Stomach (tissue), 9 donors: Measurements from ENCODE around the gene TBXAS1. TPM values are rescaled to one million over a fixed set of nuclear protein-coding genes. Genes with fewer than 3 reads are reported as not detected.
A peak's percentile ranks its signal among the peaks of the same experiment; 100 is the strongest.

ENCODE experiments used
- DNase-seq, 2 donors: peaks; one replicate each; pipeline versions ENCODE4 v3.0.0 to v3.0.0-alpha.2; 2013 to 2019
- H3K27ac ChIP-seq, 5 donors: fragments of 200-600 bp in 4 of 5; sonication (generic) in 4 of 5; one replicate each; pipeline ENCODE4 v1.5.1; 2013 to 2019; ENCODE audit warnings: mild to moderate bottlenecking in 1 of 5, moderate library complexity in 1 of 5
- H3K27me3 ChIP-seq, 3 donors: fragments of 200-600 bp; sonication (generic); one replicate each; pipeline ENCODE4 v1.5.1; 2017 to 2019; ENCODE audit warnings: mixed run types in 1 of 3
- H3K36me3 ChIP-seq, 4 donors: fragments of 200-600 bp; sonication (generic); 1 replicate in 3 of 4; 2 replicates in 1 of 4; pipeline ENCODE4 v1.5.1; 2016 to 2019
- H3K4me1 ChIP-seq, 4 donors: fragments of 200-600 bp; sonication (generic); one replicate each; pipeline ENCODE4 v1.5.1; 2016 to 2019
- H3K4me3 ChIP-seq, 4 donors: fragments of 200-600 bp; sonication (generic) in 3 of 4; one replicate each; pipeline ENCODE4 v1.5.1; 2016 to 2019; ENCODE audit warnings: mild to moderate bottlenecking in 1 of 4
- H3K9me3 ChIP-seq, 4 donors: fragments of 200-600 bp; sonication (generic); one replicate each; pipeline ENCODE4 v1.5.1; 2016 to 2019
- CTCF ChIP-seq, 7 experiments: fragments of 450-650 bp in 4 of 7; fragments of 200-600 bp in 3 of 7; sonication (generic) in 3 of 7; IDR thresholded peaks; one replicate each; pipeline ENCODE4 v1.5.1; 2016 to 2019; ENCODE audit warnings: antibody characterized with exemption in 7 of 7, control low read depth in 2 of 7, mild to moderate bottlenecking in 1 of 7
- EP300 ChIP-seq: sonication (generic); formaldehyde crosslinking; IDR thresholded peaks from one replicate; pipeline ENCODE4 v1.6.1; 2017; ENCODE audit warnings: antibody characterized with exemption
- POLR2A ChIP-seq, 4 donors: fragments of 450-650 bp; IDR thresholded peaks; one replicate each; pipeline ENCODE4 v1.6.1; 2016; ENCODE audit warnings: antibody characterized with exemption in 4 of 4, control low read depth in 2 of 4, mild to moderate bottlenecking in 1 of 4, moderate library complexity in 1 of 4
- POLR2AphosphoS5 ChIP-seq, 3 donors: sonication (generic); formaldehyde crosslinking; IDR thresholded peaks; one replicate each; pipeline ENCODE4 v1.6.1; 2016; ENCODE audit warnings: antibody characterized with exemption in 3 of 3
- WGBS, 5 donors: extraction: QIAGEN DNeasy Blood & Tissue Kit in 3 of 5; methylation state at CpG; one replicate each; pipeline versions ENCODE4 v1.1.5 to v1.1.7; 2013 to 2018; 5-methylcytosine and 5-hydroxymethylcytosine counted together
- intact Hi-C: fragments of 100-400 bp; cut with DNase I; formaldehyde crosslinking; loops from one replicate; pipeline ENCODE4 v1.15.1; 2023; ENCODE audit warnings: low total_unique reads
- polyA plus RNA-seq, 3 donors: library from polyadenylated mRNA; stranded (reverse); fragments of 200-250 nt; gene quantifications; one replicate each; pipeline ENCODE4 v1.2.3, GENCODE V29; 2013
- total RNA-seq, 5 donors: library from RNA; depleted of rRNA; stranded (reverse); fragments of >200 nt; gene quantifications; one replicate each; pipeline versions ENCODE4 v1.1.0 to v1.2.3, GENCODE V29; 2014 to 2016
- donor health status: healthy with polysubstance abuse.
- donor health status: Bipolar disorder and iron deficiency.
- donor health status: healthy.

TBXAS1 gene
- total and polyA plus RNA-seq, 8 donors = 1.4 to 92.8 (median 15.1) TPM

GRCh38 chr7:140045697-140046096, 216.6 kb downstream of the TBXAS1 start:
- Histone ChIP-seq H3K9me3 (no peaks in the 10 kb centered on the region), H3K4me1 (peaks cover 0 to 21% (median 10%) of the 10 kb centered on the region in 4 donors), H3K27ac (no peak overlapping the region), H3K27me3 (no peaks in the 10 kb centered on the region), H3K36me3 (peaks cover 8 to 79% (median 63%) of the 10 kb centered on the region in 4 donors), H3K4me3 (no peak overlapping the region)
- DNase-seq = no peak
- WGBS, 5 donors = 61 to 79% (median 64%) methylated on average over 6 of the region's 6 CpGs
- TF ChIP-seq CTCF (IDR thresholded peaks at IDR 0.05) (no peak), EP300 (no peak), POLR2A (IDR thresholded peaks at IDR 0.05) (no peak), POLR2AphosphoS5 (IDR thresholded peaks at IDR 0.05) (no peak)
- intact Hi-C loops = no loop called here

- TF ChIP-seq EP300 (no peak), POLR2AphosphoS5 (IDR thresholded peaks at IDR 0.05) (no peak), POLR2A (IDR thresholded peaks at IDR 0.05) (no peak), CTCF (IDR thresholded peaks at IDR 0.05) (no peak)
- 44 to 79% (median 75%) methylated on average over 3 of the region's 3 CpGs for WGBS, 5 donors
- no peak for DNase-seq
- no peaks in the 10 kb centered on the region for H3K27me3 ChIP-seq
- peaks cover 0 to 69% (median 50%) of the 10 kb centered on the region in 4 donors for H3K36me3 ChIP-seq
- no peak overlapping the region for H3K27ac ChIP-seq
- no peak overlapping the region for H3K4me3 ChIP-seq
- intact Hi-C loops = no loop called here
- peaks cover 0 to 21% (median 10%) of the 10 kb centered on the region in 4 donors for H3K4me1 ChIP-seq
- H3K9me3 ChIP-seq = no peaks in the 10 kb centered on the region
Measured at GRCh38 chr7:140047197-140047596, 218.1 kb downstream of the TBXAS1 start.

- H3K27ac ChIP-seq = no peak overlapping the region
- WGBS, 5 donors = 92 to 99% (median 93%) methylated on average over 4 of the region's 4 CpGs
Measured at GRCh38 chr7:140048138-140048537, 219.1 kb downstream of the TBXAS1 start.

GRCh38 chr7:140048989-140049338, 219.9 kb downstream of the TBXAS1 start:
- Histone ChIP-seq H3K4me1 (peaks cover 0 to 21% (median 12%) of the 10 kb centered on the region in 4 donors), H3K27me3 (no peaks in the 10 kb centered on the region), H3K9me3 (no peaks in the 10 kb centered on the region), H3K27ac (peak overlapping the region in 2 of 5 donors; percentile 3 to 47), H3K36me3 (peaks cover 0 to 55% (median 39%) of the 10 kb centered on the region in 4 donors), H3K4me3 (no peak overlapping the region)
- DNase-seq = no peak
- TF ChIP-seq CTCF (IDR thresholded peaks at IDR 0.05) (no peak), EP300 (no peak), POLR2AphosphoS5 (IDR thresholded peaks at IDR 0.05) (no peak), POLR2A (IDR thresholded peaks at IDR 0.05) (no peak)
- 49 to 57% (median 52%) methylated on average over 1 of the region's 1 CpG for WGBS, 5 donors
- intact Hi-C loops = no loop called here

More at GRCh38 chr7:140048138-140048537, 219.1 kb downstream of the TBXAS1 start:
- DNase-seq = no peak
- intact Hi-C loops = no loop called here
- no peaks in the 10 kb centered on the region for H3K27me3 ChIP-seq
- H3K9me3 ChIP-seq = no peaks in the 10 kb centered on the region
- TF ChIP-seq POLR2A (IDR thresholded peaks at IDR 0.05) (no peak), POLR2AphosphoS5 (IDR thresholded peaks at IDR 0.05) (no peak), CTCF (IDR thresholded peaks at IDR 0.05) (no peak), EP300 (no peak)
- peaks cover 0 to 59% (median 45%) of the 10 kb centered on the region in 4 donors for H3K36me3 ChIP-seq
- H3K4me3 ChIP-seq = no peak overlapping the region
- H3K4me1 ChIP-seq = peaks cover 0 to 21% (median 10%) of the 10 kb centered on the region in 4 donors
